ENCODE data around the gene PRM2.

GRCh38 chr16:11297492-11298142 lies 21.3 kb upstream of the PRM2 start:
- TF ChIP-seq CTCF (IDR thresholded peaks at IDR 0.05; ENCODE audit: extremely low read depth in 1 of 2, insufficient read depth in 1 of 2, low read depth in 1 of 2, low read length in 2 of 2) (no peak), POLR2A (IDR thresholded peaks at IDR 0.05; ENCODE audit: low read depth, low read length) (no peak), EZH2 (IDR thresholded peaks at IDR 0.05; ENCODE audit: borderline replicate concordance, low read depth, low read length, severe bottlenecking) (no peak), POLR2AphosphoS5 (IDR thresholded peaks at IDR 0.05; ENCODE audit: insufficient read depth, low read depth, low read length) (no peak), MAX (IDR thresholded peaks at IDR 0.05; ENCODE audit: insufficient read depth, insufficient read length) (no peak), GATA2 (IDR thresholded peaks at IDR 0.05; ENCODE audit: insufficient read depth, insufficient read length, low read depth, low read length) (no peak)

Measured in endothelial cell of umbilical vein (primary cell).